A549 treated with AZD9567 at 1 μM for 4 hours (cell line): ENCODE data around the gene ZCCHC14. TPM values are rescaled to one million over a fixed set of nuclear protein-coding genes. Genes with fewer than 3 reads are reported as not detected.

Experiments
- total RNA-seq: library from RNA; stranded (reverse); fragments of 200-300 nt; extraction: Qiagen RNA extraction; gene quantifications from 5 replicates; pipeline ENCODE4 v1.2.3, GENCODE V29; 2022; ENCODE audit not compliant: insufficient read depth

ZCCHC14 gene
- 8.2 to 10.2 TPM (median 9.8 TPM) in 5 replicates for total RNA-seq

DNA sequence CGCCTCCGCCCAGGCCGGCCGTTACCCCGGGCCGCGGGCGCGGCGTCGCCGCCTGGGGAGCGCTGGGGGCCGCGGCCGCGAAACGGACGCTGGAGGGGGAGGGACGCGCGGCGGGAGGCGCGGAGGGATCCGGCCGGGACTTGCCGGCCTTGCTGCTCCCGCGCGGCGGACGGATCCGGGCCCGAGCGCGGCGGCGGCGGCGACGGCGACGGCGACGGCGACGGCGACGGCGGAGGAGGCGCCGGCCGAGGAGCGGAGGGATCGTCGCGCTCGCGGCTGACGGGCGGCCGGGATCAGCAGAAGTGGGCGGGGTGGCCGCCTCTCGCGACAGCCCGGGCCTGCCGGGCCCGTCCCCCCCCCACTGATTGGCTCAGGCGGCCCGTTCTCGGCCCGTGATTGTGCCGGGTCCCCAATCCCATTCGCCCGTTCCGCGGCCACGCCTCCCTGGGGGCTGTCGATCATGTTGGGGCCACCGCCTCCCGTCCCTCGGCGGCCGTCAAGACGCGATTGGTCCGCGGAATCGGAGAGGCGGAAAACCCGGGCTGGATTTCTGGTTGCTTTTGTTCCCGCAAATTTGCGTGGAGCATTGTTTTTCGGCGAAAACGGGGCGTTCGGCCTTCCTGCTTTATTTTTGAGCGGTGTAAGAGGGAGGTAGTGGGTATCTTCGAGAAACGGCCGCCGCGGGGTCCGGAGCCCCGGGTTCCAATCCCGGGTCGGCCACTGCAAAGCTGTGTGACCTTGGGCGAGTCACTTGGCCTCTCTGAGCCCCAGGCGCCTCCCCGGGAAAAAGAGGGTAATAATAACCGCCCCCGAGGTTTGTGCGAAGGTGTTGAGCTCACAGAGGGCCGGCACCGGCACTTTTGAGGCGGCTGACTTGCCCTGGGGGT lies at the start of gene ZCCHC14:
Gene ZCCHC14 (minus strand): TSS at position 304 of the 887 bp plus-strand sequence. CDS start 786 bp downstream, outside the sequence.

GRCh38 chr16:87391950-87392820 lies 100.6 kb downstream of the ZCCHC14 start, which contains the start of gene MAP1LC3B:
MAP1LC3B (plus strand) TSS chr16:87392336; CDS start chr16:87392428, 92 bp downstream.

DNA sequence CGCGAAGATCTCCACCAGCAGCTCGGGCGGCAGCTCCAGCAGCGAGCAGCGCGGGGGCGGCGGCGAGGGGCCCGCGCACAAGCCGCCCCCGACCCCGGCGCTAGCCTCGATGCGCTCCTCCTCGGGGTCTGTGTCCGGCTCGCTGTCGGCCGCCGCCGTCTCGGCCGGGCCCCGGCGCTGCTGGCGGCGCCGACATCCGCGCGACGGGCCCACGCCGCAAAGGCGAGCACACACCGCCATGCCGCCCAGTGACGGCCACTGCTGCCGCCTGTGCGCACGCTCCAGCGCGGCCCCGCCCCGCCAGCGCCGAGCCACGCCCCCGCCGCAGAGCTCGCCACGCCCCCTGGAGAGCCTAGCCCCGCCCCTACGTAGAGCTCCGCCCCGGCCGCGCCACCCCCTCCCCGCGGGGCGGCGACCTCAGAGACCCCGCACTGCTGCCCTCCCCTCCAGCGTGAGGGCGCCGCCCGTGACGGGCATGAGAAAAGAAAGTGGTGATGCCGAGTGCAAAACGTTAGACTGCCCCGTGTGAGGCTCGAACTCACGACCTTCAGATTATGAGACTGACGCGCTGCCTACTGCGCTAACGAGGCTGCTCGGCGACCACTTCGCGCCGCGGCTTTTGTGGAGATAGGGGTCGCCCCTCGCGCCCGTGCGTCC lies 109.2 kb downstream of the ZCCHC14 start, which contains the start of gene FBXO31:
Gene FBXO31 (minus strand): TSS at position 272 of the 657 bp plus-strand sequence. CDS start 32 bp downstream, at position 240.

Other genes with a start within 250 kb of the ZCCHC14 start
- 6.1 to 8.0 TPM (median 7.5 TPM) in 4 of 5 replicates, not detected in the other for gene C16orf95, start 175.6 kb downstream of the ZCCHC14 start, total RNA-seq
- gene FBXO31, start 109.2 kb downstream of the ZCCHC14 start, total RNA-seq: 16.4 to 31.3 TPM (median 31.2 TPM) in 5 replicates
- 79.7 to 106 TPM (median 86.6 TPM) in 5 replicates for gene MAP1LC3B, start 100.7 kb downstream of the ZCCHC14 start, total RNA-seq
- gene JPH3, start 109.5 kb upstream of the ZCCHC14 start, total RNA-seq: 0.80 to 2.3 TPM (median 2.1 TPM) in 5 replicates